Endothelial cell of umbilical vein (primary cell): ENCODE results near the gene SLMAP. TPM values are rescaled to one million over a fixed set of nuclear protein-coding genes. Genes with fewer than 3 reads are reported as not detected.

Experiments used
- BruUV-seq: library from RNA; stranded (reverse); fragments of 400-500 nt; replicated peaks from 2 replicates; lab custom pipeline; 2021; lab: Mats Ljungman, UMichigan
- CTCF ChIA-PET: fragments of 300-600, 350-600 bp; sonication (Branson Sonifier 250); formaldehyde crosslinking; loops from one replicate; lab custom pipeline; 2021; ENCODE audit warnings: antibody characterized with exemption, inconsistent platforms; lab: Charles Lee
- POLR2A ChIA-PET: fragments of 300-600, 350-600 bp; sonication (Branson Sonifier 250); formaldehyde crosslinking; loops from one replicate; lab custom pipeline; 2021; ENCODE audit warnings: antibody characterized with exemption, inconsistent platforms; lab: Charles Lee
- DNase-seq: peaks from one replicate; pipeline ENCODE4 v3.0.0-alpha.2; 2011; ENCODE audit warnings: low read depth, low spot score
- FAIRE-seq: peaks from 2 replicates; lab custom pipeline; 2011; peaks lifted over from hg19 to GRCh38; lab: Jason Lieb, UNC
- H2AFZ ChIP-seq: 2 replicates; pipeline ENCODE4 v1.6.0; 2012; ENCODE audit warnings: low read depth, low read length, control low read depth, inconsistent platforms
- H3K27ac ChIP-seq: 2 replicates; pipeline ENCODE4 v1.5.1; 2011; ENCODE audit warnings: low read depth, mild to moderate bottlenecking, control low read depth, low read length, moderate library complexity; ENCODE audit not compliant: insufficient read depth
- H3K27me3 ChIP-seq, 2 experiments: 2 replicates each; pipeline versions ENCODE4 v1.6.0 to v1.6.1; 2011; ENCODE audit warnings: low read length in 2 of 2, mixed read lengths in 1 of 2; ENCODE audit not compliant: control insufficient read depth in 2 of 2, insufficient read depth in 2 of 2
- H3K36me3 ChIP-seq, 2 experiments: 2 replicates in 1 of 2; 3 replicates in 1 of 2; pipeline ENCODE4 v1.5.1; 2011; ENCODE audit warnings: low read length in 2 of 2, mild to moderate bottlenecking in 1 of 2, moderate library complexity in 1 of 2; ENCODE audit not compliant: control insufficient read depth in 2 of 2, insufficient read depth in 2 of 2; ENCODE audit errors: extremely low read depth in 1 of 2
- H3K4me1 ChIP-seq: 3 replicates; pipeline ENCODE4 v1.5.1; 2011; ENCODE audit warnings: mild to moderate bottlenecking, low read length; ENCODE audit not compliant: control insufficient read depth, insufficient read depth; ENCODE audit errors: extremely low read depth
- H3K4me2 ChIP-seq: 2 replicates; pipeline ENCODE4 v1.6.1; 2011; ENCODE audit warnings: low read length, control low read depth, mixed read lengths; ENCODE audit not compliant: insufficient read depth
- H3K4me3 ChIP-seq, 3 experiments: fragments of 200-600 bp in 1 of 3; sonication (generic), shearing (Covaris generic) in 1 of 3; replicated peaks in 1 of 3; 2 replicates each; pipeline ENCODE4 v1.5.1; 2011 to 2016; ENCODE audit warnings: control low read depth in 3 of 3, low read length in 3 of 3, mild to moderate bottlenecking in 2 of 3, inconsistent platforms in 1 of 3, low read depth in 1 of 3, moderate library complexity in 1 of 3; ENCODE audit not compliant: insufficient read depth in 1 of 3
- H3K79me2 ChIP-seq: 2 replicates; pipeline ENCODE4 v1.6.0; 2012; ENCODE audit warnings: low read length, inconsistent platforms; ENCODE audit not compliant: control insufficient read depth, insufficient read depth
- H3K9ac ChIP-seq: replicated peaks from 2 replicates; pipeline ENCODE3; 2011; ENCODE audit warnings: low read length, control low read depth; ENCODE audit not compliant: insufficient read depth; ENCODE audit errors: extremely low read depth
- H3K9me1 ChIP-seq: replicated peaks from 3 replicates; pipeline ENCODE4 v1.6.0; 2011; ENCODE audit warnings: mild to moderate bottlenecking, low read length; ENCODE audit not compliant: control insufficient read depth, insufficient read depth; ENCODE audit errors: extremely low read depth
- H3K9me3 ChIP-seq: replicated peaks from 2 replicates; pipeline ENCODE4 v1.5.1; 2012; ENCODE audit warnings: low read length, inconsistent platforms; ENCODE audit not compliant: control insufficient read depth, insufficient read depth
- H4K20me1 ChIP-seq: replicated peaks from 2 replicates; pipeline ENCODE3; 2011; ENCODE audit warnings: mild to moderate bottlenecking, low read length; ENCODE audit not compliant: control insufficient read depth, insufficient read depth; ENCODE audit errors: extremely low read depth
- CTCF ChIP-seq, 2 donors: IDR thresholded peaks; 1 replicate in 1 of 2; 2 replicates in 1 of 2; pipeline ENCODE4 v1.5.1; 2011; ENCODE audit warnings: low read length in 2 of 2, mild to moderate bottlenecking in 2 of 2, moderate library complexity in 2 of 2, control low read depth in 1 of 2, inconsistent platforms in 1 of 2, low read depth in 1 of 2; ENCODE audit not compliant: insufficient read depth in 1 of 2; ENCODE audit errors: extremely low read depth in 1 of 2
- EZH2 ChIP-seq: IDR thresholded peaks from 2 replicates; pipeline ENCODE4 v1.6.1; 2012; ENCODE audit warnings: borderline replicate concordance, low read depth, mild to moderate bottlenecking, moderate library complexity, low read length, inconsistent platforms; ENCODE audit not compliant: severe bottlenecking
- FOS ChIP-seq: IDR thresholded peaks from 2 replicates; pipeline ENCODE4 v1.6.1; 2011; ENCODE audit warnings: mild to moderate bottlenecking, low read length, moderate library complexity, borderline replicate concordance; ENCODE audit not compliant: insufficient read depth
- GATA2 ChIP-seq: IDR thresholded peaks from 2 replicates; pipeline ENCODE4 v1.7.0; 2011; ENCODE audit warnings: low read depth, mild to moderate bottlenecking, moderate library complexity, mixed read lengths, low read length; ENCODE audit not compliant: insufficient read length, insufficient read depth
- JUN ChIP-seq: IDR thresholded peaks from 2 replicates; pipeline ENCODE4 v1.6.1; 2011; ENCODE audit warnings: borderline replicate concordance, low read depth; ENCODE audit not compliant: insufficient read length, insufficient read depth
- MAX ChIP-seq: IDR thresholded peaks from 2 replicates; pipeline ENCODE4 v1.6.1; 2011; ENCODE audit not compliant: insufficient read depth, insufficient read length
- MYC ChIP-seq: IDR thresholded peaks from one replicate; pipeline ENCODE4 v1.6.1; 2011; ENCODE audit warnings: mild to moderate bottlenecking, low read depth, low read length
- POLR2A ChIP-seq: IDR thresholded peaks from 2 replicates; pipeline ENCODE4 v1.6.1; 2012; ENCODE audit warnings: low read depth, mild to moderate bottlenecking, control low read depth, low read length
- POLR2AphosphoS5 ChIP-seq: IDR thresholded peaks from 2 replicates; pipeline ENCODE4 v1.6.1; 2012; ENCODE audit warnings: low read depth, mild to moderate bottlenecking, control low read depth, low read length, moderate library complexity; ENCODE audit not compliant: insufficient read depth
- dilution Hi-C: fragments of 300-500 bp; cut with MboI; formaldehyde crosslinking; loops from one replicate; pipeline ENCODE4 v1.15.0; 2019; ENCODE audit warnings: low sequenced_read_pairs; ENCODE audit not compliant: extremely low pct_ligation_motif_present
- intact Hi-C: fragments of 100-400 bp; cut with micrococcal nuclease; formaldehyde crosslinking; loops from one replicate; pipeline ENCODE4 v1.10.0; 2022
- polyA plus RNA-seq, 4 experiments: library from polyadenylated mRNA; depleted of rRNA in 3 of 4; stranded (reverse) in 3 of 4; unstranded in 1 of 4; fragments of >200 nt; gene quantifications; 2 replicates each; pipeline versions ENCODE4 v1.2.1 to v1.2.3, GENCODE V29; 2011 to 2012; ENCODE audit warnings: missing spikeins in 1 of 4
- total RNA-seq: library from RNA; stranded (reverse); gene quantifications from 2 replicates; pipeline ENCODE4 v1.2.3, GENCODE V29; 2021

SLMAP gene
- total and polyA plus RNA-seq, 2 donors (not counting 3 experiments of a cell fraction or from before 2014, with no cell fraction given): 9.8 to 54.7 TPM

GRCh38 chr3:57737840-57738239, 18.3 kb upstream of the SLMAP start:
- Histone ChIP-seq H3K9me3 (no peaks in the 10 kb centered on the region), H3K9me1 (no peaks in the 10 kb centered on the region), H3K36me3 (no peaks in the 10 kb centered on the region), H3K4me2 (no peak overlapping the region), H4K20me1 (no peaks in the 10 kb centered on the region), H3K4me1 (no peaks in the 10 kb centered on the region), H3K79me2 (no peaks in the 10 kb centered on the region), H3K27me3 (no peaks in the 10 kb centered on the region), H3K4me3 (no peak overlapping the region), H2AFZ (no peak overlapping the region), H3K27ac (no peak overlapping the region), H3K9ac (no peak overlapping the region)
- DNase-seq (no peak), FAIRE-seq (no peak)
- intact Hi-C loops (no loop called here), dilution Hi-C loops (no loop called here)
- TF ChIP-seq MYC (no peak), POLR2AphosphoS5 (no peak), JUN (no peak), GATA2 (no peak), MAX (no peak), EZH2 (no peak), POLR2A (no peak), FOS (no peak), CTCF (IDR thresholded peaks at IDR 0.05; ENCODE audit: extremely low read depth in 1 of 2, insufficient read depth in 1 of 2, low read depth in 1 of 2, low read length in 2 of 2) (no peak)
- ChIA-PET POLR2A (no interaction called here), CTCF (interaction anchor here (2.9 kb wide), 1 partner anchor 10 kb away, joined by 10 read pairs; no protein-coding TSS in a partner anchor)
- no TSS peak for BruUV-seq
